Esophagus muscularis mucosa (tissue), 3 donors: Measurements from ENCODE around the gene HEATR9.
"Not testable (repeated sequence)": the region's sequence is repeated elsewhere in the genome, so short reads cannot be mapped to it uniquely, and the experiment has no call there.

ENCODE experiments used
- POLR2A ChIP-seq: fragments of 450-650 bp; IDR thresholded peaks from one replicate; pipeline ENCODE4 v1.6.1; 2017; ENCODE audit warnings: antibody characterized with exemption, moderate library complexity, mild to moderate bottlenecking, low read depth
- POLR2AphosphoS5 ChIP-seq, 2 donors: sonication (generic); formaldehyde crosslinking; IDR thresholded peaks; one replicate each; pipeline ENCODE4 v1.6.1; 2017; ENCODE audit warnings: antibody characterized with exemption in 2 of 2
- TF ChIP-seq, protein P1 (sequence below), 3 experiments: fragments of 200-600 bp in 2 of 3; fragments of 450-650 bp in 1 of 3; sonication (generic) in 2 of 3; IDR thresholded peaks; one replicate each; pipeline ENCODE4 v1.5.1; 2017 to 2019; ENCODE audit warnings: antibody characterized with exemption in 3 of 3, mild to moderate bottlenecking in 2 of 3, moderate library complexity in 1 of 3

DNA sequence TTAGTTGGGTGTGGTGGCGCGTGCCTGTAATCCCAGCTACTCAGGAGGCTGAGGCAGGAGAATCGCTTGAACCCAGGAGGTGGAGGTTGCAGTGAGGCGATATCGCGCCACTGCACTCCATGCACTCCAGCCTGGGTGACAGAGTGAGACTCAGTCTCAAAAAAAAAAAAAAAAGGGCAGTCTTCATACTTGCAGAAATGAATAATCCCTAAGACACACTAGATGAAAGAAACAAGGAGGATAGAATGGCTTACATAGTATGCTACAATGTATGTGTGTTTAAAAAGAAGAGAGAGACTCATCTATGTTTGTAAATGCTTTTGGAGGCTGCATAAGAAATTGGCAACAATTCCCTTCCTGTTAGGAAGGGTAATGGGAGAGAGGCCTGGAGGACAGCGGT is 29.1 kb upstream of the HEATR9 start:
- not testable (repeated sequence) for TF ChIP-seq POLR2AphosphoS5 (IDR thresholded peaks at IDR 0.05); POLR2A
- TF ChIP-seq, protein P1, sequence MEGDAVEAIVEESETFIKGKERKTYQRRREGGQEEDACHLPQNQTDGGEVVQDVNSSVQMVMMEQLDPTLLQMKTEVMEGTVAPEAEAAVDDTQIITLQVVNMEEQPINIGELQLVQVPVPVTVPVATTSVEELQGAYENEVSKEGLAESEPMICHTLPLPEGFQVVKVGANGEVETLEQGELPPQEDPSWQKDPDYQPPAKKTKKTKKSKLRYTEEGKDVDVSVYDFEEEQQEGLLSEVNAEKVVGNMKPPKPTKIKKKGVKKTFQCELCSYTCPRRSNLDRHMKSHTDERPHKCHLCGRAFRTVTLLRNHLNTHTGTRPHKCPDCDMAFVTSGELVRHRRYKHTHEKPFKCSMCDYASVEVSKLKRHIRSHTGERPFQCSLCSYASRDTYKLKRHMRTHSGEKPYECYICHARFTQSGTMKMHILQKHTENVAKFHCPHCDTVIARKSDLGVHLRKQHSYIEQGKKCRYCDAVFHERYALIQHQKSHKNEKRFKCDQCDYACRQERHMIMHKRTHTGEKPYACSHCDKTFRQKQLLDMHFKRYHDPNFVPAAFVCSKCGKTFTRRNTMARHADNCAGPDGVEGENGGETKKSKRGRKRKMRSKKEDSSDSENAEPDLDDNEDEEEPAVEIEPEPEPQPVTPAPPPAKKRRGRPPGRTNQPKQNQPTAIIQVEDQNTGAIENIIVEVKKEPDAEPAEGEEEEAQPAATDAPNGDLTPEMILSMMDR (IDR thresholded peaks at IDR 0.05) = not testable (repeated sequence)
